Measurements from ENCODE around the gene FER.
"Not testable (repeated sequence)": the region's sequence is repeated elsewhere in the genome, so short reads cannot be mapped to it uniquely, and the experiment has no call there.

DNA sequence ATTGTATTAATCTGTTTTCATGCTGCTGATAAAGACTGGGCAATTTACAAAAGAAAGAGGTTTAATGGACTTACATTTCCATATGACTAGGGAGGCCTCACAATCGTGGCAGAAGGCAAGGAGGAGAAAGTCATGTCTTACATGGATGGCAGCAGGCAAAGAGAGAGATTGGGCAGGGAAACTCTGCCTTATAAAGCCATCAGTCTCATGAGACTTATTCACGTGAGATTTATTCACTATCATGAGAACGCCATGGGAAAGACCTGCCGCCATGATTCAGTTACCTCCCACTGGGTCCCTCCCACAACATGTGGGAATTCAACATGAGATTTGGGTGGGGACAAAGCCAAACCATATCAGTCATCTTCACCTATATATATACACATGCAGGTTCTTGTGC, 103.4 kb downstream of the FER start:
- TF ChIP-seq, protein P1, sequence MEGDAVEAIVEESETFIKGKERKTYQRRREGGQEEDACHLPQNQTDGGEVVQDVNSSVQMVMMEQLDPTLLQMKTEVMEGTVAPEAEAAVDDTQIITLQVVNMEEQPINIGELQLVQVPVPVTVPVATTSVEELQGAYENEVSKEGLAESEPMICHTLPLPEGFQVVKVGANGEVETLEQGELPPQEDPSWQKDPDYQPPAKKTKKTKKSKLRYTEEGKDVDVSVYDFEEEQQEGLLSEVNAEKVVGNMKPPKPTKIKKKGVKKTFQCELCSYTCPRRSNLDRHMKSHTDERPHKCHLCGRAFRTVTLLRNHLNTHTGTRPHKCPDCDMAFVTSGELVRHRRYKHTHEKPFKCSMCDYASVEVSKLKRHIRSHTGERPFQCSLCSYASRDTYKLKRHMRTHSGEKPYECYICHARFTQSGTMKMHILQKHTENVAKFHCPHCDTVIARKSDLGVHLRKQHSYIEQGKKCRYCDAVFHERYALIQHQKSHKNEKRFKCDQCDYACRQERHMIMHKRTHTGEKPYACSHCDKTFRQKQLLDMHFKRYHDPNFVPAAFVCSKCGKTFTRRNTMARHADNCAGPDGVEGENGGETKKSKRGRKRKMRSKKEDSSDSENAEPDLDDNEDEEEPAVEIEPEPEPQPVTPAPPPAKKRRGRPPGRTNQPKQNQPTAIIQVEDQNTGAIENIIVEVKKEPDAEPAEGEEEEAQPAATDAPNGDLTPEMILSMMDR (IDR thresholded peaks at IDR 0.05; ENCODE audit: poor library complexity, severe bottlenecking), result not testable (repeated sequence)
- TF ChIP-seq MXI1, EP300 (conservative IDR thresholded peaks at IDR 0.05; ENCODE audit: poor library complexity, severe bottlenecking): not testable (repeated sequence)
- TF ChIP-seq, protein P2, sequence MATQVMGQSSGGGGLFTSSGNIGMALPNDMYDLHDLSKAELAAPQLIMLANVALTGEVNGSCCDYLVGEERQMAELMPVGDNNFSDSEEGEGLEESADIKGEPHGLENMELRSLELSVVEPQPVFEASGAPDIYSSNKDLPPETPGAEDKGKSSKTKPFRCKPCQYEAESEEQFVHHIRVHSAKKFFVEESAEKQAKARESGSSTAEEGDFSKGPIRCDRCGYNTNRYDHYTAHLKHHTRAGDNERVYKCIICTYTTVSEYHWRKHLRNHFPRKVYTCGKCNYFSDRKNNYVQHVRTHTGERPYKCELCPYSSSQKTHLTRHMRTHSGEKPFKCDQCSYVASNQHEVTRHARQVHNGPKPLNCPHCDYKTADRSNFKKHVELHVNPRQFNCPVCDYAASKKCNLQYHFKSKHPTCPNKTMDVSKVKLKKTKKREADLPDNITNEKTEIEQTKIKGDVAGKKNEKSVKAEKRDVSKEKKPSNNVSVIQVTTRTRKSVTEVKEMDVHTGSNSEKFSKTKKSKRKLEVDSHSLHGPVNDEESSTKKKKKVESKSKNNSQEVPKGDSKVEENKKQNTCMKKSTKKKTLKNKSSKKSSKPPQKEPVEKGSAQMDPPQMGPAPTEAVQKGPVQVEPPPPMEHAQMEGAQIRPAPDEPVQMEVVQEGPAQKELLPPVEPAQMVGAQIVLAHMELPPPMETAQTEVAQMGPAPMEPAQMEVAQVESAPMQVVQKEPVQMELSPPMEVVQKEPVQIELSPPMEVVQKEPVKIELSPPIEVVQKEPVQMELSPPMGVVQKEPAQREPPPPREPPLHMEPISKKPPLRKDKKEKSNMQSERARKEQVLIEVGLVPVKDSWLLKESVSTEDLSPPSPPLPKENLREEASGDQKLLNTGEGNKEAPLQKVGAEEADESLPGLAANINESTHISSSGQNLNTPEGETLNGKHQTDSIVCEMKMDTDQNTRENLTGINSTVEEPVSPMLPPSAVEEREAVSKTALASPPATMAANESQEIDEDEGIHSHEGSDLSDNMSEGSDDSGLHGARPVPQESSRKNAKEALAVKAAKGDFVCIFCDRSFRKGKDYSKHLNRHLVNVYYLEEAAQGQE (IDR thresholded peaks at IDR 0.05; ENCODE audit: borderline replicate concordance), result not testable (repeated sequence)
